Activated CD4-positive, alpha-beta T cell treated with anti-CD3 and anti-CD28 coated beads, Interleukin-10, Interleukin-2, amounts not matched to agents 100 ng/mL and 50 ng/mL, durations not matched to agents 16 hours and 8 hours (primary cell): ENCODE measurements around the gene MORC2.

Source experiments
- DNase-seq: peaks from one replicate; pipeline ENCODE4 v3.0.0-alpha.2; 2020

The MORC2 gene

DNA sequence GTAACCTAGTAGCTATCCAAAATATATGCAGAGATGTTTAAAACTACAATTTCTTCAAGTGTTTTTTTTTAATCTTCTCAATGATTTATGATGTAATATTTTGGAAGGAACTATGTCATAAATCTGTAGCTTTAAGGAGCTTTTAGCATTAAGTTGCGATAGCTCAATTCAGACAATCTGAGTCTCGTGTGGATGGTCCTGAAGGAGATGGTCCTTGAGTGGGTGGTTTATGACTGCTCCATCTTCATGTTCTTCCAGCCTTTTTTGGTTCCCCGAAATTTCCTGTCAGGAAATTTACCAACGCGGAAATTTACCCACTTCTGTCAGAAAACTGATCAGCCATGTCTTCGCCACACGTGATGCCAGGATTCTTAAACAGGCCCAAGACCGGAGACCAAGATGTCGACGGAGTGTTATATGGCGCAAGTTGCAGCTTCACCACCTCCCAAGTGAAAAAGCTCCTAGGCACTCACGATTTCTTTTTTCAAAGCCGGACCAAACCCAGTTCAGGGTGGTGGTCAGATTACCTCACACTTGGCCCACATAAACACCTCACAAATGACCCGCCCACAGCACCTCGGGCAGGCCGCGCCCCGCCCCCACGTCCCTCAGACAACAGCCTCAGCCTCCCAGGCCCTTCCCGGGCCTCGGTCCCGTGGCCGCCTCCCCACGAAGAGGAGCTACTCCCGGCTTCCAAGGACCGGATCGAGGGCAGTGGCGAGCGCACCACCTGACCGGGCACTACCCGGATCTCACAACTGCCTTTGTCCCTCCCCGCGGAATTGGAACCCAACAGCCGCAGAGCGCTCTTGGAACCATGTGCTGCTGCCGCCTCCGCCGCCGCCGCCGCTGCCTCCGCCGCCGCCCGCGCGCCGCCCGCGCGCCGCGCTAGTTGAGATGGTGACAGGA, at the start of gene MORC2:
MORC2 (minus strand) TSS at position 760 of the 909 bp plus-strand sequence. CDS start 885 bp downstream, outside the sequence.
- no peak for DNase-seq

DNA sequence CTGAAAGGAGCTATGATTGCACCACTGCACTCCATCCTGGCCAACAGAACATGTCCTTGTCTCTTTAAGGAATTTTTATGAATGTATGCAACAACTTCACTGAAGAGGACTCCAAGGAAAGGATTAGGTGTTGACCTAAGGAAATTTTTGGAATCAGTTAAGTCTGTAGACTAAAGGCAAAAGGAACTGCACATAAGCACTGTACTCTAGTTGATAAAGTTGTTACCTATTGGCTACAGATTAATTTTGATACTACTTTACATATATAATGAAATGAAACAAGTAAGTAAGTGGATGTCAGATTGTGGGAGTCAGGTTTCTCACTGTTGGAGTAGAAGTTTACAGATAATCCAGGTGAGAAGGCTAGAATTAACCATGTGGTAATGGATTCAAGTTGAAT, 37.0 kb upstream of the MORC2 start:
- DNase-seq, result no peak

DNA sequence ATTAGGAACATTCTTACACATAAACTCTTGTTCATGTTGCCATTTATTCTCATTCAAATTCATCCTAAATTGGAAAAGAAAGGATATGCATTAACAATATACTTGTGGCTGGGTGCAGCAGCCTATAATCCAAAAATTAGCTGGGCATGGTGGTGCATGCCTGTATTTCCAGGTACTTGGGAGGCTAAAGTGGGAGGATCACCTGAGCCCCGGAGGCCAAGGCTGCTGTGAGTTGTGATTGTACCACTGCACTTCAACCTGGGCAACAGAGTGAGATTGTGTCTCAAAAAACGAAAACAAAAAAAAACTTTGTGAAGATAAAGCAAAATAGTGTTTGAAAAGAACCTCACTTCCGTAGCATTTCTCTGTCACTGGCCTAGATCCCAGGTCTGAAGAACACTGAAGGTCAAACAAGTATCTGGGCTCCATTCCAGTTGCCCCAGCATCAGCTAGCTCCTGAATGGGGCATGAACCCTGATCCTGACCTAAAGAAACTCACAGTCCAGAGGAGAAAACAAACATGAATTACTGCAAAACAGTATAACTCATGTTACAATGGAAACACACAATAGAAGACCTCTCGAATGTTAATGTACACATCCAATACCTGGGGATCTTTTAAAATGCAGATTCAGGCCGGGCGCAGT, 32.7 kb upstream of the MORC2 start:
- no peak for DNase-seq

DNA sequence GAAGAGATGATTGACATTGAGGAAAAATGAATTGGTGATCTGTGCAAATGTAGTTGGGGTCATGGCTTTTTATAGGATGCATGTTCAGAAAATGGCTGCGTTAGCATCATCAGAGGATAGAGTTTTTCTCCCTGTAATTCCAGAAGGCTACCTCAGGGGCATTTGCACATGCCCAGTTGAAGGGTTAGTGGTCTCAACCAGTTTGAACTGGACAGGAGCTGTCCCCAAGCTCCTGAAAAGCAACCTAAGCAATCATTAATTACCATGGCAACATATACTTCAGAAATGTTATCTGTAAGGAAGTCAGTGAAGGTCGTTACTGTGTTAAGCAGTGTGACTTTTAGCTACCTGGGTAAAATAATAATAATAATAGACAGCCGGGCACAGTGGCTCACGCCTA, 29.8 kb upstream of the MORC2 start:
- no peak for DNase-seq

DNA sequence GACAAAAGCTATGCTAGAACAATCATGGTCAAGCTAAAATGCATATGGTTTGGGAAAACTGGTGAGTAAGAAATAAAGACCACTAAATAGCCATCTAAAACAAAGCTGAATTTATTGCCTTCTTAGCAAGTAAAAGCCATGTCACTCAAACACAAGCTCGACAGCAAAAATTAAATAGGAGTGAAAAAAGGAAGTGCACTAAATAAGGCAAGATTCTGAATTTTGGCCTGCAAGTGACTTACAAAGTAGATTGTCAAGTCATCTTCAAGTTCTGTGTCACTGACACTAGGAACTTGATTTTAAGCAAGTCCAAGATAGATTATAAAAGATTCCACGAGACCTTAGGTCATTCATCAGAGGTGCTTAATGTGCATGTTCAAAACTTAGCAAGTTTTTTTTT, 27.9 kb upstream of the MORC2 start:
- no peak for DNase-seq

DNA sequence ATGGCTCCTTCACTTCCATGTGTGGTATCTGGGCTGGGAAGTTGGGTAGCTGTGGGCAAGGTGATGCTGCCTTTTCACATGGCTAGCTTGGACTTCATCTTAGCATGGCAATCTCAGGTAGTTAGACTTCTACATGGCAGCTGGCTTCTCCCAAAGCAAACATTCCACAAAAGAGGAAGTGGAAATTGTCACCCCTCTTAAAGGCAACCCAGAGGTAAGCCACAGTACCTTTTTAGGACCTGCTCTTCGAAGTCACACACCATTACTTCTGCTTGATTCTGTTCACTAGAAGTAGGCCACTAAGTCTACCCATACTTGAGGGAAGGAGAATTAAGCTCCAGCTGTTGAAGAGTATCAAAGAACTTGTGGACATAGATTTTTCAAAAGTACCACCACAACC, 26.4 kb upstream of the MORC2 start:
- no peak for DNase-seq

DNA sequence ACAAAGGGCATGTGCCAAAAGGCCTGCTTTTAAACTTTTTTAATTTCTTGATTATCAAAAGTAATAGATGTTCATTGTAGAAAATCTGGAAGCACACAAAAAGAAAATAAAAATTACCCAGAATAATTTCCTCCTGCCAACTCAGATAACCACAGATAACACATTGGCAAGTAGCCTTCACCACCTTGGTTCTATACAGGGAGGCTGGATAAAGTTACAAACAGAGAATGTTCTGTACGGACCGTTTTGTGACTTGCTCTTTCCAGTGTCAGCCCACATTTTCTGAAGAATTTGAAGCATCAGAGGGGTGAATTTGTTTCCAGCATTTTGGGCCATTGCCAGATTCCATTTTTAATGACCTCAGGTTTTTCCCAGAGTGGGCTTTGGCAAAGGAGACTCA, 24.0 kb upstream of the MORC2 start:
- no peak for DNase-seq

DNA sequence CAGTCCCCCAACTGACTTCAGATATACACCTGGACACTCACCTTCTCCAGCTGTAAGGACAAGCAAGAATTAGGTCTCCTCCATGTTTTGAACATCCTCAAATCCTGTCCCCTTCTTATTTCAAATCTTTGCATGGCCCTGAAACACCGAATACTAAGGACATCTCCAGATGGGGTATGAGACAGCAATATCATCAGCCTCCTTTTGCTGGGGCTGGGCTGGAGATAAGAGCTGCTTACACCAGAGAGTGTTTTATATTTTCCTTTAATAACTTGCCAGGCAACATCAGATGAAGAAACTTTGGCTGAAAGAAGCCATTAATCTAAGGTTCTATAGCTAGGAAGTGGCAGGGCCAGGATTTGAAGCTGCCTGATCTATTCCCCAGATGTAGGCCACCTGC, 22.1 kb upstream of the MORC2 start:
- DNase-seq, result no peak

DNA sequence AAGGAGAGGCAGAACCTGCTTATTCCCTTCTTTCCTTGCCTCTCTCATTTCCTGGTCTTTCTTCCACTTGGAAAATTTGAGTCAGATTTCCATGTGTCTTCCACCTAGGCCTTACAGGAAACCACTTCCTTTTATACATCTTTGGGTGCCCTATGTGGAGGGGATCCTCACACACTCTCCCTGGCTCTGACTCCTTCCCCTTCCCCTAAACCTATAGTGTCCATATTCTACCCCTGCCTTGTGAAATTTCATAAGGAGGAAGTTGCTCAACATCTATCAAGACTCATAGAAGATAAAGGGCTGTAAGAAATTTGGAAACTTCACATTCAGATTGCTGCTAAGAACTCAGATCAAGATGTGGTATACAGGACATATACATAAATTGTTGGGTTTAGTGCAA, 20.9 kb upstream of the MORC2 start:
- no peak for DNase-seq

DNA sequence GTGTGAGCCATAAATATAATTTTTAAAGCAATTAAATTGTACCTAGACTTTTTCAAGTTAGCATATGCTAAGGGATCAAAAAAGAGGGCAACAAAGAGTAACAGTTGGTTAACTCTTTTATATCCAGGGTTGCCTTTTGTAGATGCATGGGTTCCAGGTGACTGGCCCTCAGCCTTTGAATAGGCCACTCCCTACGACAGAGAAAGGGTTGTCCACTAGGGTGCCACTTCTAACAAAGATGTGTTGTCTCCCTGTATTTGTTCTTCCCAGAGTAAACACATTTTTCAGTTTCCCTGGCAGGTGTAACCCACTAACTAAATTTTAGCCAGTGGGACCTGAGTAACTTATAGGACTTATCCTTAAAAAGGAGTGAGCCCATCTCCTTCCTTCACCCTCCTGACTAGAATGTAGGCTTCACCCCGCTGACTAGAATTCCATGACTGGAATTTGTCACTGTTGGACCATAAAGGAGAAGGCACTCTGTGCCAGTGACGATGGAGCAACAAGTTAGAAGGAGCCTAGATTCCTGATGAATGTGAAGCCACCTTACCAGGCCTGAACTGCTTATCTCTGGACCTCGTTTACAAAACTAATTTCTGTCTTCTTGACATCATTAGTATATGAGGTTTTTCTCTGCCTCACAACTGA, 17.1 kb upstream of the MORC2 start:
- DNase-seq, result no peak

DNA sequence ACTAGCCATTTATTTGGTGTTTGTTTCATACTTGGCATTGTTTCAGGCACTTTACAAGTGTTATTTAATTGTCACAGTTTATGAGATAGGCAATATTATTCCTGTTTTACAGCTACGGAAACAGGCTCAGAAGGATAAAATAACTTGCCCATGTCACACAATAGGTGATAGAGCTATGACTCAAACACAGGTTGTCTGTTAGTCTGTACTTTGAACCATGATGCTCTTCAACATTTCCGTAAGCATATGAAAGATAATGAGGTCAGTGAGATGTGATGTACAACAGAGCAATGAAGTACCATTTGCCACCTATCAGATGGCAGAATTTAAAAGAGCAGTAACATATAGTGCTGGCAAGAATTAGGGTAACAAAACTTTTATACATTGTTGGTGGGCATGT, 15.7 kb upstream of the MORC2 start:
- no peak for DNase-seq

DNA sequence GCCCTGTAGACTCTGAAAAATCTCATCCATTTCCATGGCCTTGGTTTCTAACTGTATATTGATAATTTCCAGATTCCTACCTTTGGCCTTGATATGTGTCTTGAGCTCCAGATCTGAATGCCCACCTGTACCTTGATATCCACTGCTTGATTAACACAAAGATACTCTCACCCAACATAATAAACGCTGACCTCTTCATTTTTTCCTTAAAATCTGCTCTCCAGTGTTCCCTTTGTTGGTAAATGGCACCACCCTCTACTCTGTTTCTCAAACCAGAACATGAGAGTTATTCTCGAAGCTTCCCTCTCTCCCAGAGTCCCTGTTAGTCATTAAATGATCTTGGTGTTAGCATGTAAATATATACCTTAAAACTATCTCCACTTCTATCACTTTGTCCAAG, 13.9 kb upstream of the MORC2 start:
- no peak for DNase-seq

DNA sequence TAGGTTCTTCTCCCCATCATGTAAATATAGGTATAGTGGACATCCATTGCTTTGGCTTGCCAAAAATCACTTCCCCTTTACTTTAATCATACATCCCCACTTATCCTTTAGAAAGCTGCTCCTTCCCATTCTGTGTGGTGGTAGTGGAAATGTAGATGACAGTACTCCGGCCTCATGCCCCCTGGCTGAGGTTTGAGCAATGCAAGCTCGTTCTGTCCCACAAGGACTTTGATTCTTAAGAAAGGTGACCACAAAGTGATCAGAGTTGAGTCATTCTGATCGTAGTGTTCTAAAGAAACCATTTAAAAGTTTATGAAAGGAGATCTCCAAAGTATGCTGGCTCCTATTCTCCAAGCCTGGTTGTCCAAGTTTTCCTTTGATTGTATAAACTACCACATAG, 11.4 kb upstream of the MORC2 start:
- DNase-seq, result peak; percentile 5

DNA sequence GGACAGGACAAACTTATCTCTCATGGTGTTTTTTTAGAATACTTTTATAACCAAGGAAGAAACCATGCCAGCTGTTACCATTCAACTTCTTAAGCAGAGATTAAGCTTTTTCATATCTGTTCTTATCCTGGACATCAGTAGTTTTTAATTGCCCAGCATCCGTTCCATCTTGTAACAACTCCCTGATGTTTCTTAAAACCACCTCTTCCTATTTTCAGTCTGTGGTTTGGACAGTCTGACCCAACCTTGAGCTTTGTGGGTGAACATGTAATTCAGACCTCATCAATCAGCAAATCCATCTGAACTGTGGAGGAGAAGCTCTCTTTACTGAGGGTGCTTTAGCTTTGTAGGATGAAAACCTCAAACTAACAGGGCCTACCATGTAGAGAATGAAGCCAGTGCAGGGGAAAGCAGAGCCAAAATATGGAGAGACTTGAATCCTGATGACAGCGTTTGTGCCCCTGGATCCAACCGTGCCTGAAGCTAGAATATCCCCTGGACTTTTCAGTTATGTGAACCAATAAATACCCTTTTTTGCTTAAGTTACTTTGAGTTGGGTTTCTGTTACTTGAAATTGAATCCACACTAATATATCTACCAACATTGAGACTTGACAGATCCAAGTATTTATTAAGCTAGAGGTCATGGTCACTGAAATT, 9.9 kb upstream of the MORC2 start:
- DNase-seq, result no peak

DNA sequence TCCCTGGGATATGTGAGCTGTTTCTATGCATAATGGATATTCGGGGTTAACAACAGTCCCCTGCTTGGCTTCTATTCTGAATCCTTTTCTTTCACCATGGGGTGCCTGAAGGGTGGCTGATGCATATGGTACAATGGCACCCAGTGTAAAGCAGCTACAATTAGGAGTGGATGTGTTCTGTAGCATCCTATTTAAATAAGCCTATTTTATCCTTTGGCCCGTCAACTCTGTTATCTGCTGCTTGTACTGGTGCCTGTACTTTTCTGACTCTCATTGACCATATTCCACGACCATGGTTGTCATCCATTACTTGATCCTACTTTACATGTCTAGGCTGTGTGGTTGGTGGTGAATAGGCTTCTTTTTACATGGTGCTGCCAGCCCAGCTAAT, 1.8 kb upstream of the MORC2 start:
- DNase-seq, result no peak

DNA sequence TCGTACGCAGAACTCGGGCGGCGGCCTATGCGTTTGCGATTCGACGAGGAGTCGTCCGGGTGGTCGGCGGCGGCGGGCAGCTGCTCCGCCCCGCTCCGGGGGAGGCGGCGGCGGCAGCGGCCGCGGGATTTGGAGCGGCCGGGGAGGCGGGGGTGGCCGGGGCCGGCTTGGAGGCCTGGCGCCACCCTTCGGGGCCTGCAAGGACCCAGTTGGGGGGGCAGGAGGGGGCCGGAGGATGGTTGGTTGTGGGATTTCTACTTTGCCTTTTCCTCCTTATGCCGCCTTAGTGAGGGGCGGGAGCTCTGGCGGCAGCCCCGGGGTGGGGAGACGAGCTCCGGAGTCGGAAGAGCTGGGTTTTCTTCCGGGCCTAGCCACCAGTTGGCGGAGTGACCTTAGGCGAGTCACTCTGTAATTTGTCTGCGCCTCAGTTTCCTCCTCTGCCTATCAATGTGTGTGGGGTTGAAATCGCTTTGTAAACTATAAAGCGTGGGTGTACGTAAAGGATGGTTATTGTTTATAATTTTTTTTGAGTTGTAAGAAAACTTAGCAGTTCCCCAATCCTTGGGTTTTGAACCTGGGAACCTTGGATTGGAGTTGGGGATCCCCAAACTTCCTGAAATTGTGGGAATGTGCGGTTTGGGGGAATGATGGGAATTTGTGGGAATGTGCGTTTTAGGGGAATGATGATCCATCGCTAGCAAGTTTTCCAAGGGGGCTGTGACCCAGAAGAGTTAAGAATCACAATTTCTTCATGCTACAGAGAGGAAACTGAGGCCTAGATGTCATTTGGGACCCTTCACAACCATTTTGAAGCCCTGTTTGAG, 1.2 kb upstream of the MORC2 start:
- peak; percentile 50 for DNase-seq

DNA sequence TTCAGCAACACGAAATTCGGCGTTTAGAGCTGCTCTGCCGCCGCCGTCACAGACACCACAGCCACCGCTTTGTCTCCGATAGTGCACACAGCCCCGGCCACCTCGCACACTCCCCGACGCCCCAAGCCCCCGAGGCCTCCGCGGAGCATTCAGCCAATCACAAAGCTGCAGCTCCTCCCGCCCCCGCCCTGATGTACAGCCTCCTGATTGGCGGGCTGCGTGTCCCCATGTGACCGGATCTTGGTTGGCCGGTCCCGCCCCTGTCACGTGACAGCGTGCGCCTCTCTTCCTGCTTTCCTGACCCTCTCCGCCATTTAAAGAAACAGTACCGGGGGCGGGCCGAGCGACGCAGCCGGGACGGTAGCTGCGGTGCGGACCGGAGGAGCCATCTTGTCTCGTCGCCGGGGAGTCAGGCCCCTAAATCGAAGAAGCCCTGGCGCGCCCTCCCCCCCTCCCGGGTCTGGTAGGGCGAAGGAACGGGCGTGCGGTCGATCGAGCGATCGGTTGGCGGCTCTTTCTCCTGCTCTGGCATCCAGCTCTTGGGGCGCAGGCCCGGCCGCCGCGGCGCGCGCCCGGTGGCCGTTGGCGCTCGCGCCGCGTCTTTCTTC, 454 bp upstream of the MORC2 start, which contains the start of gene TUG1:
TUG1 (plus strand) TSS at position 342 of the 608 bp plus-strand sequence.
- DNase-seq, result peak; percentile 98

DNA sequence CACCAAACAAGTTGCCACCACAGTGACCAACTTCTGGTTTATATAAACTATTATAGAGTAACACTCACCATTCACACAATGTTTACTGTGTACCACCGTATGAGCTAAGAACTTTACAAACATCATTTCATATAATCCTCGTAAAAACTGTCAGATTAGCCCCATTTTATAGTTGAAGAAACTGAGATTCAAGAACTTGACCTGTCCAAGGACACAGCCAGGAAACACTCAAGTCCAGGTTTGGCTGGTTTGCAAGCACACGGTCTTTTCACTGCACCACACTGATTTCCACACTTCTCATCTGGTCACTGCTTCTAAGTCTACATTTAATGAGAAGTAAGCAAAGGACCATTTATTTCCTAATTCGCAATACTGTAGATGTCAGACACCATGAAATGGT, 3.7 kb downstream of the MORC2 start:
- DNase-seq, result no peak

DNA sequence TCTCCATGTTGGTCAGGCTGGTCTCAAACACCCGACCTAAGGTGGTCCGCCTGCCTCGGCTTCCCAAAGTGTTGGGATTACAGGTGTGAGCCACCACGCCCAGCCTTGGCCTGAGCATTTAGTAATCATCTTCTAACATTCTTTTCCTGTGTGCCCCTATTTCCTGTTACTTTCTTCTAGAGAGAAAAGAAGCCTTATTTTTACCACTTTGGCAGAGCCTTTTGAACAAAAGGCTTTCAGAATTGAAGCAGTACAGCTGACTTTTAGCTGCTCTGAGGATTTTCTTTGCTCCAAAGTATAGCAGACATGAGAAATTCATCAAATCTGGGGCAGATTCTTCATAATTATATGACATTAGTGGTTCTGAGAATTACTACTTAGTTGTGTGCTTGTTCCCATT, 13.4 kb downstream of the MORC2 start:
- no peak for DNase-seq

DNA sequence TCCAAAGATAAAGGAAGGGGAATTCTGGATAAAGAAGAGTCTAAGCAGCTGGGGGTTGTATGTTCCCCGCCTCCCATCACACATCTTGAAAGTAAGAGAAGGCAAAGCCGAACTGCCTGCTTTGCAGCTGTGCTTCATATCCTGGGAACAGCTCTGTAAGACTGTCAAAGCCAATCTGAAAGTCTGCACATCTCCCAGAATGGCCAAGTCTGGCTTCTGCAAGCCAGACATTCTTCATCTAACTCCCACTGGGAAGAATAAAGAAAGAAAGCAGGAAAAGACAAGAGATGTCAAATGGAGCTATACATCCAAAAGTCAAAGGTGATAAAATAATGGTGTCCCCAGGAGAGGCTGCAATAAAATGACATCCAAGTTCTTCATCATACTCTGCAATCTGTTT, 15.4 kb downstream of the MORC2 start:
- DNase-seq, result no peak

DNA sequence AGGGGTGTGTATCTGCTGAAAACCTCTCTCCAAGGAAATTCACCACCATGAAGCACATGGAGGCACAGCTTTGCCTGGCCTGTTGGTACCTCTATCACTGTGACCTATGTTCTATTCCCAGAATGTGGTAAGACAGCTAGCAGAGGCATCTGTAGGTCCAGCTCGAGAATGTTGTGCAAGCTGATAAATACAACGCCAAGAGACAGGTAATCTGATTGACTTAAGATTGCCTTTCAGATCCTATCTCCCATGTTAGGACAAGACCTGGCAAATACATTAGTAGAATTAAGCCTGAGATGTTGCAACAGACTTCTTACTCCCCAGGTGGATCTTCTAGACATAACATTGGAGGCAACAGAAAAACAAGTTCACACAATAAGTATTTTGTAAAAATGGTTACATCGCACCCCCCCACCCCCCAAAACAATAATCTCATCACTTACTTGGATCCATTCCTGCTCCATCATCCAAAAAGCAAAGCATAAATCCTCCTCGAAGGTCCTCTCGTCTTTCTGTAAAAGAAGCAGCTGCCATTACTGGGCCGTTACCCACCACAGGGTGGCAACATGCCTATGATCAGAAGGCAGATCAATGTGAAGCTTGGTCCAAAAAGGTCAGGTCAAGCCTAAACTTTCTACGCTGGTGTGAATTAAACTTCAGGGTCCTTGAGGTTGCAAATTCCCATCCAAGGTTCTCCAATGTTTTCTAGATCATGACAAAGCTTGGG, 18.5 kb downstream of the MORC2 start:
- no peak for DNase-seq
